ENCODE measurements around the gene TSEN15. TPM values are rescaled to one million over a fixed set of nuclear protein-coding genes. Genes with fewer than 3 reads are reported as not detected.

Gene TSEN15
- total and polyA plus RNA-seq, 11 donors: 23.5 to 32.3 (median 26.4) TPM

DNA sequence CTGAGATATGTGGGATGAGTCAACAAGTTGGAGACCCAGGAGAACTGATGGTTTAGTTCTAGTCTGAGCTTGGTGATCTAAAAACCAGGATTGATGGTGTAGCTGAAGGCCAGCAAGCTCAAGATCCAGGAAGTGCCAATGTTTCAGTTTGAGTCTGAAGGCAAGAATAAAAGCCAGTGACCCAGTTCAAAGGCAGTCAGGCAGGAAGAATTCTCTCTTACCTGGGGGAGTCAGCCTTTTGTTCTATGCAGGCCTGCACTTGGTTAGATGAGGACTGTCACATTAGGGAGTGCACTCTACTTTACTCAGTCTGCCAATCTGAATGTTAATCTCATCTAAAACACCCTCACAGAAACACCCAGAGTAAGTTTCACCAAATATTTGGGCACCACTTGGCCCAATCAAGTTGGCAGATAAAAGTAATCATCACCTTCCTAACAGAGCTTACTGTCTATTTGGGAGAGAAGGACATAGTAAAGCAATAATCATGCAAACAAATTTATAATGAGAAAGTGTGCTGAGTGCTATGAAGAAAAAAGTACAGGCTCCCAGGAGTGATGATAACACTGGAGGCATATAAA lies 63.4 kb downstream of the TSEN15 start:
- no peak overlapping the region for H3K4me3 ChIP-seq
- no peak overlapping the region for H3K27ac ChIP-seq
- no peaks in the 10 kb centered on the region for H3K27me3 ChIP-seq
- DNase-seq: no peak
- H3K9me3 ChIP-seq: no peaks in the 10 kb centered on the region
- ATAC-seq: no peak
- TF ChIP-seq, protein P1, sequence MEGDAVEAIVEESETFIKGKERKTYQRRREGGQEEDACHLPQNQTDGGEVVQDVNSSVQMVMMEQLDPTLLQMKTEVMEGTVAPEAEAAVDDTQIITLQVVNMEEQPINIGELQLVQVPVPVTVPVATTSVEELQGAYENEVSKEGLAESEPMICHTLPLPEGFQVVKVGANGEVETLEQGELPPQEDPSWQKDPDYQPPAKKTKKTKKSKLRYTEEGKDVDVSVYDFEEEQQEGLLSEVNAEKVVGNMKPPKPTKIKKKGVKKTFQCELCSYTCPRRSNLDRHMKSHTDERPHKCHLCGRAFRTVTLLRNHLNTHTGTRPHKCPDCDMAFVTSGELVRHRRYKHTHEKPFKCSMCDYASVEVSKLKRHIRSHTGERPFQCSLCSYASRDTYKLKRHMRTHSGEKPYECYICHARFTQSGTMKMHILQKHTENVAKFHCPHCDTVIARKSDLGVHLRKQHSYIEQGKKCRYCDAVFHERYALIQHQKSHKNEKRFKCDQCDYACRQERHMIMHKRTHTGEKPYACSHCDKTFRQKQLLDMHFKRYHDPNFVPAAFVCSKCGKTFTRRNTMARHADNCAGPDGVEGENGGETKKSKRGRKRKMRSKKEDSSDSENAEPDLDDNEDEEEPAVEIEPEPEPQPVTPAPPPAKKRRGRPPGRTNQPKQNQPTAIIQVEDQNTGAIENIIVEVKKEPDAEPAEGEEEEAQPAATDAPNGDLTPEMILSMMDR (IDR thresholded peaks at IDR 0.05): no peak
- TF ChIP-seq POLR2A (IDR thresholded peaks at IDR 0.05): no peak
- no peaks in the 10 kb centered on the region for H3K36me3 ChIP-seq
- no peaks in the 10 kb centered on the region for H3K4me1 ChIP-seq
- intact Hi-C loops (cut with DNase I): no loop called here

DNA sequence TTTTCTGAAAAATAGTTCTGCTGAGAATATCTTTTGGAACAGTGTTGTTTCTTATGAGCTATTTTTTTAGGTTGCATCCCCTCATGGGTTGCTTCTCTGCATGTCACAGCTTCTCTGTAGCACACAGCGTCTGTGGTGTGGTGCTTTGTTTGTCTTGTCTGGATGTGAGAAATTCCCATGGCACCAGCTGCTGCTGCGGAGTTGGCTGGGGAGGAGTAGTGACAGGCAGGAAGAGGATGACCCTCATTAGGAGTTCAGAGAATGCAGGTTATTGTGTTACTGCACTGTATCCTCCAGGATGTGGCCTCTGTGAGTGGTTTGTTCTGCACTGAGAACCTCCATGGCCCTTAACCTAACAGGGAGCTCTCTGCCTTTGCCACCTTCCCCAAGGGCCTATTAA lies 64.8 kb downstream of the TSEN15 start:
- Histone ChIP-seq H3K9me3 (no peaks in the 10 kb centered on the region), H3K4me3 (no peak overlapping the region), H3K27ac (no peak overlapping the region), H3K27me3 (no peaks in the 10 kb centered on the region), H3K4me1 (no peaks in the 10 kb centered on the region), H3K36me3 (no peaks in the 10 kb centered on the region)
- WGBS, 4 donors: 50 to 63% (median 53%) methylated on average over 2 of the region's 2 CpGs
- TF ChIP-seq, protein P1 (IDR thresholded peaks at IDR 0.05): no peak
- TF ChIP-seq POLR2A (IDR thresholded peaks at IDR 0.05): no peak
- no peak for ATAC-seq
- no peak for DNase-seq
- intact Hi-C loops (cut with DNase I): no loop called here

DNA sequence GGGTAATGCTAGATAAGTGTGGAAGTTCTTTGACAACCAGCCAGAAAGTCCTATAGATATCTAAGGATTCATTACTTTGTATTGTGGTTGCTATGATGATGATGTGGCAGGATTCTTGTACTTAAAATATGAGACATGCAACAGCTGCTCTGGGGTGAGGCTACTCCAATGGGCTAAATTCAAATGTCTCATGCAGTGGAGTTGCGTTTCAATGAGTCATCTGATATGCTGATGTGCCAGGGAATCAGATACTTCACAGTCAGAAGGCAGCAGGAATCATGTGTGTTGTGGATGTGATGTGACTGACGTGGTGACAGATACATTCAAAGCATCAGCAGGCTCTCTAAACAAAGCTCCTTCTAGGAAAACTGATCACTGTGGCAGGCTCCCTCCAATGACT lies 66.5 kb downstream of the TSEN15 start:
- 61 to 91% (median 67%) methylated on average over 2 of the region's 2 CpGs for WGBS, 4 donors
- intact Hi-C loops (cut with DNase I): no loop called here
- Histone ChIP-seq H3K36me3 (no peaks in the 10 kb centered on the region), H3K4me1 (no peaks in the 10 kb centered on the region), H3K9me3 (no peaks in the 10 kb centered on the region), H3K27me3 (no peaks in the 10 kb centered on the region), H3K4me3 (no peak overlapping the region), H3K27ac (no peak overlapping the region)
- TF ChIP-seq POLR2A (IDR thresholded peaks at IDR 0.05): no peak
- TF ChIP-seq, protein P1 (IDR thresholded peaks at IDR 0.05): no peak
- ATAC-seq: no peak
- DNase-seq: no peak

Other genes with a start within 250 kb of the TSEN15 start
- gene RGL1, start 246.6 kb upstream of the TSEN15 start, total RNA-seq: 10 to 100 TPM; 11.7 to 50.6 (median 15.9) TPM
- gene RGL1, start 246.6 kb upstream of the TSEN15 start, polyA plus RNA-seq: 1 to 10 TPM; 5.6 to 7.9 TPM
- gene COLGALT2, start 14.0 kb upstream of the TSEN15 start, total RNA-seq: 10 to 100 TPM in 1 of 9 donors, 1 to 10 TPM in 8; 3.1 to 10.3 (median 5.3) TPM
- gene COLGALT2, start 14.0 kb upstream of the TSEN15 start, polyA plus RNA-seq: 1 to 10 TPM; 1.2 to 1.4 TPM

All from heart left ventricle (tissue), 16 donors.